GM12891 (cell line): ENCODE data around the gene KLHL30.
"Not testable (repeated sequence)": the region's sequence is repeated elsewhere in the genome, so short reads cannot be mapped to it uniquely, and the experiment has no call there.

Experiments
- DNase-seq: peaks from one replicate; pipeline ENCODE4 v3.0.0; 2011; ENCODE audit warnings: low spot score; ENCODE audit not compliant: insufficient read length
- FAIRE-seq: peaks from 2 replicates; lab custom pipeline; 2011; peaks lifted over from hg19 to GRCh38; lab: Jason Lieb, UNC
- PAX5 ChIP-seq: IDR thresholded peaks from 2 replicates; pipeline ENCODE4 v1.6.1; 2011; ENCODE audit warnings: low read length, moderate library complexity, mild to moderate bottlenecking; ENCODE audit not compliant: insufficient read depth, severe bottlenecking
- POLR2A ChIP-seq: IDR thresholded peaks from 2 replicates; pipeline ENCODE4 v1.6.1; 2011; ENCODE audit warnings: low read depth, low read length, control low read depth
- POLR2AphosphoS5 ChIP-seq: IDR thresholded peaks from 2 replicates; pipeline ENCODE4 v1.6.1; 2011; ENCODE audit warnings: low read depth, low read length, control low read depth
- POU2F2 ChIP-seq: IDR thresholded peaks from 2 replicates; pipeline ENCODE4 v1.6.1; 2011; ENCODE audit warnings: low read depth, mild to moderate bottlenecking, control low read depth, low read length, moderate library complexity
- SPI1 ChIP-seq: IDR thresholded peaks from 2 replicates; pipeline ENCODE4 v1.6.1; 2011; ENCODE audit warnings: low read depth, low read length, control low read depth
- TAF1 ChIP-seq: IDR thresholded peaks from 2 replicates; pipeline ENCODE4 v1.6.1; 2011; ENCODE audit warnings: low read depth, low read length, control low read depth

KLHL30 gene

DNA sequence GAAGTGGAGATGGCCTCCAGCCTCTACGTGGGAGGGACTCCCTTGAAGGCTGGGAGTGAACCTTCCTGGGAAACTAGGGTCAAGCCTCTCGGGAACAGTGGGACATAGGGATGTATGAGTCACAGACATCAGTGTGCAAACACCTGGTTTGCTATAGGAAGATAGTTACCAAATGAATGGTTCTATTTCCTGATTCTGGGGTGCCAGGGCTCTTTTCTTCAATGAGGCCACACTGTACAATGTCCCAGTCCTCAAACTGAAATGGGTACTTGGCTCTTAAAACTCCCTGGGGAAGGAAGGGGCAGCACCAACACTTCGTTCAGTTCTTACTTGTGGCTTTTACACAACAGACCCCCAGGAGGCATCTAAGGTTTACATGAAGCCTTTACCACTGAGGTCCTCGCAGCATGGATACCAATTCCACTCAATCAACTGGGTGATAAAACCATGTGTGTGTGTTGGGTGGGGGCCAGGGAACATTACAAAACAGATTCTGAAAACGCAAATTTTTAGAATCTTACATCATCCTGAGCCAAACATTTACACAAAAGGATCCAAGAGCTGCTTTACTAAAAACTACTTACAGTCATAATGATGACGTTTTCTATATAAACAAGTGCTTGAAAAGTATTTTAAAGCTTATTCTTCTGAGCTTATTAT, 30.7 kb downstream of the KLHL30 start:
- FAIRE-seq (no peak), DNase-seq (no peak)
- no peak for TF ChIP-seq POLR2A
- TF ChIP-seq PAX5: no peak

DNA sequence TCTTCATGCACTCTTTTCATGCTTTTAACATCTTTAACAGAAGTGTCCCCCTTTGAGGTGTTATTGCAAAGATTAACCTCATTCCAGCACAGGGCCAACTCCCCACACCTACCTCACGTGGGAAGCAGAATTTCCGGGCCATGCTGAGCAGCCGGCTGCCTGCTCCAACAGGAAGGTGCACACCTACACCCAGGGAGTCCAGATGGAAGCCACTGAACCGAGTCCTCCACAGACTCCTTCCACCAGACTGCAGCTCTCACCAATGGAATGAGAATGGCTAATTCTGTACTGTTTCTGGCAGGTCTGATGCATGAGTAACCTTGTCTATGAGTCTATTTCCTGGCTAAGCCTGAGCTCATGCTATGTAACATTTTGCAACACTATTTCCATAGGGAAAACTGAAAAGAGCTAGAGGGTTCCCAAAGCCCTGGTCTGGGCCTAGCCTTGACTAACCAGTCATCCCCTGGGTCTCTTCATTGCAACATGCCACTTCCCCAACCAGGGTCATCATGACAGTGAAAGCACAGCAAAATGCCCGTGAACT, 31.3 kb downstream of the KLHL30 start:
- FAIRE-seq: no peak
- no peak for TF ChIP-seq POLR2A
- no peak for TF ChIP-seq TAF1
- TF ChIP-seq SPI1: no peak
- no peak for TF ChIP-seq PAX5
- TF ChIP-seq POLR2AphosphoS5: no peak
- TF ChIP-seq POU2F2: no peak
- no peak for DNase-seq

DNA sequence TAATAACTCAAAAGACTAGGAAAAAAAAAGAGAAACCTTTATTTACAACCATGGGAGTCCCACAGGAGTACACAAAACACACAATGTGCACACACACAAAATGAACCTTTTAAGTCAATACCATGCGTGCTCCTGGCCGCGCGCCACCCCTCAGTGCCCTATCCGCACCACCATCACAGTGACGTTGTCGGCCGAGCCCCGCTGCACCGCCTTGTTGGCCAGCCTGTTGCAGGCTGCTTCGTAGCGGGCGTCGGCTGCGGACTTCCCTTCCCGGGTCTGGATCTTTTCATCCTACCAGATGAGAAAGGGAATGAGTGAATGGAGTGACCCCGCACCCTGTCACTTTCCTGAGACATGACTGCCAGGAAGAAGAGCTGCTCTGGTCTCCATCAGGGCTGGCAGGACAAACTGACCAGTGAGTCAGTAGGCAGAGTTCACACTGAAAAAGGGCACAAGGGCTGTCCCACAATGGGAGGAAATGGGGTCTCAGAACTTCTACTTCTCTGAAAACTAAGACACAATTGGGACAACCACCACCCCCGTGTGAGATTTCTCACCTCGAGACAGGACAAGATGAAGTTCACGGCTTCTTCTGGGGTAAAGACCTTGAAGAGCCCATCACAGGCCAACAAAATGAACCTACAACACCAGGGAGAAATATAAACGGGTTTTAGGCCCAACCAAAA, 32.1 kb downstream of the KLHL30 start:
- DNase-seq (no peak), FAIRE-seq (no peak)
- TF ChIP-seq PAX5: no peak
- no peak for TF ChIP-seq TAF1
- no peak for TF ChIP-seq POLR2A
- no peak for TF ChIP-seq SPI1
- TF ChIP-seq POU2F2: no peak
- TF ChIP-seq POLR2AphosphoS5: no peak

DNA sequence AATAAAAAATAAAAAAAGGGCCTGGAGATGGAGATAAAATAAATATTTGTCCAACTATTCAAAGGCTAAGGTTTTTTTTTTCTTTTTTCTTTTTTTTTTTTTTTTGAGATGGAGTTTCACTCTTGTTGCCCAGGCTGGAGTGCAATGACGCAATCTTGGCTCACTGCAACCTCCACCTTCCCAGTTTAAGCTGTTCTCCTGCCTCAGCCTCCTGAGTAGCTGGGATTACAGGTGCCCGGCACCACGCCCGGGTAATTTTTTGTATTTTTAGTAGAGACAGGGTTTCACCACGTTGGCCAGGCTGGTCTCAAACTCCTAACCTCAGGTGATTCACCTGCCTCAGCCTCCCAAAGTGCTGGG, 32.6 kb downstream of the KLHL30 start:
- DNase-seq, FAIRE-seq: not testable (repeated sequence)

DNA sequence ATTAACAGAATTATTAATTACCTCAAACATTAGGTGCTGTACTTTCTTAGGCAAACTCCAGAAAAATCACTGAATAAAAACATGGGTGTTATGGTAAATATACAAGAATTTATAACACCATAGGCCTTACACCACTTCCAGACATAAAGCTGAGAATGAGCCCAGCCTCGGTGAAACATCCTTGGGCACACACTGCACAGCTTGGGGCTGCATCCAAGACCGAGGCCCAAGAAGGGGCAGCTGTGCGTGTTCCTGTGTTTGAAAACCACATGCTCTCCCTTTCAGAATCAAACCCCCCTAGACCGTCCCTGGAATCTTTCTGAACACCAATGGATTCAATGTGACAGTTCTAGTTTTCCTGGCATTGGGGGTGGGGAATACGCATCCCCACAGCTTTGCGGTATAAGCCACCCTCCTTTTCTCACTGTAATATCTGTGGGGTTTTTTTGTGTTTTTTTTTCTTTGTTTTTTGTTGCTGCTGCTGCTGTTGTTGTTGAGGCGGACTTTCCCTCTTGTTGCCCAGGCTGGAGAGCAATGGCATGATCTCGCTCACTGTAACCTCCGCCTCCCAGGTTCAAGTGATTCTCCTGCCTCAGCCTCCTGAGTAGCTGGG, 33.2 kb downstream of the KLHL30 start:
- no peak for TF ChIP-seq POLR2AphosphoS5
- TF ChIP-seq POLR2A: no peak
- TF ChIP-seq PAX5: no peak
- no peak for TF ChIP-seq POU2F2
- no peak for TF ChIP-seq SPI1
- TF ChIP-seq TAF1: no peak
- DNase-seq (no peak), FAIRE-seq (no peak)

DNA sequence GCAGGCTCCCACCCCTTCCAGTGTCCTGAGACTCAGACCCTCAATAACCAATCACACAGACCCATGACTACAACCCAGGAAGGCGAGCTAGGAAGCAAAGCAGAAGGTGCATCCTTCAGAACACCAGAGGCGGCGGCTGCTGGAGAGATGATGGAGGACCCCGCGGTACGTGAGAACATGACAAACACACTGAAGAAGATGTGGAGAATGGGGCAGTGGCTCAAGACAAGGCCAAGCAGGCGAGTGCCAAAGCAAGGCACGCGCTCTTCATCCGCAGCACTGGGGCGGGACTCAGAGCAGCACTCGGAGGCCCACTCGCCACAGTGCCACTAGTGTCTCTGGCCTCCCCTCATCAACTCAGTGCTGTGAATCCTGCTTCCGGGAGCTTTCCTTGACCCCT, 34.0 kb downstream of the KLHL30 start:
- FAIRE-seq: no peak
- TF ChIP-seq SPI1 (no peak), POU2F2 (no peak)
- DNase-seq: no peak

DNA sequence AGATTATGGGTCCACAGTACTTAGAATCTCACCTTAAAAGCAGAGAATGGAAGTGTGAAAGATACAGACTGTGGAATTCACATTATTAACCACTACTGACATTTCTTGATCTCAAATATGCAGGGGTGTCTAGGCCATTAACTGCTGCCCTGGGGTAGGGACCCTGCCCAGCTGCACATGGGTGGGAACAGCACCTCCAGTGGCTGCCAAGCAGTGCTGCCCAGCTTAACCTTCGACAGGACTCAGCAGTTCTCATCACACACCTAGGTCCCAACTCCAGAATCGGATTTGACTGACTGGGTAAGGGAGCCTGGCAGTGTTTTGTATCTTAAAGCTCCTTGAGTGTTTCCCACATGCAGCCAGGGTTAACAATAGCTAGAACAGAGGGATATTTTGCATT, 35.2 kb downstream of the KLHL30 start:
- FAIRE-seq: no peak
- no peak for DNase-seq
- no peak for TF ChIP-seq PAX5
- no peak for TF ChIP-seq POLR2AphosphoS5
- TF ChIP-seq SPI1: no peak
- no peak for TF ChIP-seq TAF1
- TF ChIP-seq POU2F2: no peak
- TF ChIP-seq POLR2A: no peak

DNA sequence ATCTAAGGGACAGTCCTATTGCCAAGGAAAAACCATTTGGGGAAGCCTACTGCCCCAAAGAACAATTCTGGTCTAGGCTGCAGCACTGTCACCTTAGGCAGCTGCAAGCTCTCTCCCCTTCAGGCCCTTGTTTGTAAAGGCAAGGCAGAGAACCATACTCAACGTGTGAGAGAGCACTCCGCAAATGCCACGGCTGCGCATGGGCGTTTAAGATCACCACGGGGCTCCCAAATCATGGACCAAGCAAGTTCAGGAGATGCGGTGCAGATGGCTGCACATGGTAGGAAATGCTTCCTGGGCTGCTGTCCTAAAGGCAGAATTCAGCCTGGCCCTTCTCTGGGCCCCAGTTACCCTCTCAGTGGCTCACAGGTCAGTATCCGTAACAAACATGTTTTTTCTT, 35.8 kb downstream of the KLHL30 start:
- TF ChIP-seq PAX5 (no peak), POU2F2 (no peak)
- DNase-seq: no peak

DNA sequence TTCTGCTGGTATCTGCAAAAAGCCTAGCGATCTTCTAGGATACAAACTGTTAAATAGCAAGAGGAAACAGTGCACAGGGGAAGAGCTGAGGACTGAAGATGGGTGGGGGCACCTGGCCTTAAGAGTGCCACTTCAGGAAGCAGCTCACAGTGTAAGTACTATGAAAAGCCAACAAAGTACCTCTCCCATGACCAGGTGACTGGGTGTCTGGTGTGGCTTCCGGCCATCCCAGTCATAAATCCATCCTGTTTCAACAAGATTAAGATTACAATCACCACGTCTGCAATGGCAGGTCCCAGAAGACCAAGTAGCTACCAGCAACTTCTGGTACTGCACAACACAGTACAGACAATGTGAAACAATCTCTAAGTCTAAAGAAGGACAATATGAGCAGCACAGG, 36.2 kb downstream of the KLHL30 start:
- DNase-seq: no peak
- peak; percentile 42; the same call in 1 of the 2 replicates for TF ChIP-seq POLR2AphosphoS5
- TF ChIP-seq TAF1: no peak
- TF ChIP-seq POLR2A: no peak
- TF ChIP-seq POU2F2: no peak
- FAIRE-seq: no peak

More for the DNA sequence above, 35.8 kb downstream of the KLHL30 start:
- FAIRE-seq: no peak

DNA sequence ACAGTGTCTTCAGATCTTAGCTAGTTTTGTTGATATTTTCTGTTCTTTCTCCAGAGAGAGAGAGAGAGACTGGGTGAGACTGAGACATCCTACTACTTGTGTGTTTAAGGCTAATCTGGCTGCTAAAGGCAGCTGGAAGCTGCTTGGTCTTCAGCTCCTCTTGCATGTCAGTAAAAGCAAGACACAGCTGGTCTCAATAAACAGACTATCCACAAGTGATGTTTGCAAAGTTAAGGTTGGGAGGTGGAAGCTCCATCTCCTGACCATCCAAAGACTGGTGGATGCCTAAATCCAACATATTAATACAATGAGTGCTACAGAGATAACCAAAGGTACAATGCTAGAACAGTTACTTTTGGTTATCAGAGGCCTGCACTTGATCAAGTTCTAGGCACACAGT, 38.1 kb downstream of the KLHL30 start:
- FAIRE-seq (no peak), DNase-seq (no peak)
- TF ChIP-seq SPI1: no peak
- TF ChIP-seq PAX5: no peak
- TF ChIP-seq TAF1: no peak
- no peak for TF ChIP-seq POLR2A
- TF ChIP-seq POLR2AphosphoS5: no peak
- TF ChIP-seq POU2F2: no peak
